Stimulated activated CD8-positive, alpha-beta memory T cell treated with anti-CD3 and anti-CD28 coated beads, Interleukin-12 subunit alpha, Interleukin-12 subunit beta, amount 100 ng/mL, for 4 hours (primary cell): ENCODE measurements around the gene GALK1.
A peak's percentile ranks its signal among the peaks of the same experiment; 100 is the strongest.
"Not testable (repeated sequence)": the region's sequence is repeated elsewhere in the genome, so short reads cannot be mapped to it uniquely, and the experiment has no call there.

Source experiments
- DNase-seq: peaks from one replicate; pipeline ENCODE4 v3.0.0-alpha.2; 2020; ENCODE audit warnings: low read depth

GALK1 gene

DNA sequence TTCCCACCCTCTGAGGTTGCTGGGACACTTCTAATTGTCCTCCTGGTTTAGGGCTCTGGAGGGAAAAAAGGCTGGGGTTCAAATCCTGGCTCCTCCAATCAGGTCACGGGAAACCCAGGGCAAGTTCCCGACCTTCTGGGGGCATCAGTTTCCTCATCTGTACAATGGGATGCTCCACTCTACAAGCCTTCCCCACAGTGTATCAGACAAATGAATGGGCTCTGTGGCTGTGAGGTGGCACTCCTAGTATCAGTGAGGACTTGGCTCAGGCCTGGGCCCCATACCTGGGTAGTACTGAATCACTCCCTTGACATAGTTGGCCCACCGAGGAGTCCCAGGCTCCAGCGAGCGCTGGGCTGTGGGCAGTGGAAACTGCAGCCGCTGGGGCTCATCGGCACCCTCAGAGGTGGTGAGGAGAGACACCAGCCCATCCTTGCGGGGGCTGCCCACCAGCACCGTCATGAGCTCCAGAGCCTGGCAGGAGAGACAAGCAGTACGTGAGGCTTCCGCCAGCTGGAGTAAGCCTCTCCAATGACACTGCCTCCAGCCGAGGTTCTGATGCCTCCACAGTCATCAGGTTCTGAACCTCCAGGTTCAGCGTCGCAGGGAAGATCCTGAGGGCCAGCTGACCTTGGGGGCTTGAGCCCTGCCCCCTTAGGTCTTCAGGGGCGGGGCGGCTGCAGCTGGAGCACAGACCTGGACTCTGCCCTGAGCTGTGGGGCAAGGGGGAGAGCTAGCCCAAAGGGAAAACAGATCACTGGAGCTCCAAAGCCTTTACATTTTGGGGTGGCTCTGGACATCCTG lies 1.2 kb downstream of the GALK1 start:
- DNase-seq: no peak

DNA sequence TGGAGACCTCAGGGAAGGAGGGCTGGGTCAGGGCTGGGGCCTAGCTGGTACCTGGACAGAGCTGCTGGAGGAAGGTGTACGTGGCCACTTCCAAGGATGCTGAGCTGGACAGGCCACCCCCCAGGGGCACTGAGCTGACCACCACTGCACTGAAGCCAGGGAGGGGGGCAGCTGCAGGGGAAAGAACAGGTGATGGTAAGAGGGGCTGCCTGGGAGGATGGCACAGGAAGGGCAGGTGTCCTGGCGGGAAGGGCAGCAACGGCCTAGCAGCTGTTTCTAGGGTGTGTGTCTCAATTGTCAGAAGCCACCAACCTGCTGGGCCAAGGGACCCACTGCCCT lies 1.8 kb downstream of the GALK1 start:
- no peak for DNase-seq

DNA sequence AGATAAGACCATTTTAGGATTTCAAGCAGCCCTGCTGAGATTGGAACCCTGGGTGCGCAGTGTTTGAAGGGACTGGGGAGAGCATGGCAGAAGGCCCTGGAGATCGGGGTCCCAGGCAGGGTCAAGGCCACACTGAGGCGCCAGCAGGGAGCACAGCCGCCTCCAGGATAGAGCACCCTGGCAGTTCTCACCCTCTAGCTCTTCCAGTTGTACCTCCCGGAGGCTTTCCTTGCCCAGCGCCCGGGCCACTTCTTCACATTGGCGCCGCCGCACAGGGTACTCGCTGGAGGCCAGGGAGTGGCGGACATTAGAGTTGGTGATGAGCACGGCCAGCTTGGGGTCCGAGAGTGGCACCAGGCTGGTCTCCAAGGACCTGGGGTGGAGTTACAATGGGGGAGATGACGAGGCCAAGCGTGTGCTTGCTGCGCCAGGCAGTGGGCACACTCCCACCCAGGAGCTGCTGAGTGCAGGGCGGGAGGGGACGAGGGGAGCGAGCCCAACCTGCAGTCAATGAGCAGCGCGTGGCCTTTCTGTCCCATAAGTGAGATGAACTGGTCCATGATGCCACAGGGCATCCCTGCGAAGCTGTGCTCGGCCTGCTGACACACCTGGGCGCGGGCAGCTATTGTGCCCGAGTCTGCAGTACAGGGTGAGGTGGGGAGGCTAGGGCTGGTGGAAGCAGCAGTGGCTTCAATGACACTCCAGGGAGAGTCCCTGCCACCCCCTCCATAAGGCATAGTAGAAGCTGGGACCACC lies 2.3 kb downstream of the GALK1 start:
- no peak for DNase-seq

DNA sequence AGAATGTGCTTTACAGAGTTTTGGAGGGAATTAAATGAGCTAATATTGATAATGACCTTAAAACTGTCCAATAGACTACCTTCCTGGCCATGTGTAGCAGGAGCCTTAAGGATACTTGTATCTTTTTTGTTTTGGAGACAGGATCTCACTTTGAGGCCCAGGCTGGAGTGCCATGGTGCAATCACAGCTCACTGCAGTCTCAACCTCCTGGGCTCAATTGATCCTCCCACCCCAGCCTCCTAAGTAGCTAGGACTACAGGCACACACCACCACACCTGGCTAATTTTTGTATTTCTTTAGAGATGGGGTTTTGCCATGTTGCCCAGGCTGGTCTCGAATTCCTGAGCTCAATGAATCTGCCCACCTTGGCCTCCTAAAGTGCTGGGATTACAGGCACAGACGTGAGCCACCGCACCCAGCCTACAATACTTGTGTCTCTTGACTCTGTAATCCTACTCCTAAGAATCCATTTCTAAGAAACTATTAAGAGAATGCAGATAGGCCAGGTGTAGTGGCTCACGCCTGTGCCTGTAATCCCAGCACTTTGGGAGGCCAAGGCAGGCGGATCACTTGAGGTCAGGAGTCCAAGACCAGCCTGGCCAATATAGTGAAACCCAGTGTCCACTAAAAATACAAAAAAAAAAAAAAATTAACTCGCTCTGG lies 4.9 kb downstream of the GALK1 start:
- not testable (repeated sequence) for DNase-seq

DNA sequence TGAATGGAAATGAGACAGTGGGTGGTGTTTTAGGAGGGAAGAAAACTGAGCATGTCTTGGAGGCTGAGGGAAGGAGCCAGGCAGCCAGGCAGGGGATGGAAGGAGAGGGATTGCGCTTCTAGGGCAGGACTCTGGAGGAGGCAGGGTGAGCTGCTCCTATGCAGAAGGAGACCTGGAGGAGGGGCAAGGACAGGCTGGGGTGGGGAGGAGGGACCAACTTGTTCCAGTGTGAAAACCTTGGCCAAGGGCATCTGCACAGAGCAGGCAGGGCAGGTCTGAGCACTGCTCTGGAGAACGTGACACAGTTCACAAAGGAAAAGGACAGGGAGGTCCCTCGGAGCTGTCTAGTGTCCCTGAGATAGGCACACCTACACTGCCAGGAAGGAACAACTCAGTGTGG lies 5.5 kb downstream of the GALK1 start:
- DNase-seq: no peak

DNA sequence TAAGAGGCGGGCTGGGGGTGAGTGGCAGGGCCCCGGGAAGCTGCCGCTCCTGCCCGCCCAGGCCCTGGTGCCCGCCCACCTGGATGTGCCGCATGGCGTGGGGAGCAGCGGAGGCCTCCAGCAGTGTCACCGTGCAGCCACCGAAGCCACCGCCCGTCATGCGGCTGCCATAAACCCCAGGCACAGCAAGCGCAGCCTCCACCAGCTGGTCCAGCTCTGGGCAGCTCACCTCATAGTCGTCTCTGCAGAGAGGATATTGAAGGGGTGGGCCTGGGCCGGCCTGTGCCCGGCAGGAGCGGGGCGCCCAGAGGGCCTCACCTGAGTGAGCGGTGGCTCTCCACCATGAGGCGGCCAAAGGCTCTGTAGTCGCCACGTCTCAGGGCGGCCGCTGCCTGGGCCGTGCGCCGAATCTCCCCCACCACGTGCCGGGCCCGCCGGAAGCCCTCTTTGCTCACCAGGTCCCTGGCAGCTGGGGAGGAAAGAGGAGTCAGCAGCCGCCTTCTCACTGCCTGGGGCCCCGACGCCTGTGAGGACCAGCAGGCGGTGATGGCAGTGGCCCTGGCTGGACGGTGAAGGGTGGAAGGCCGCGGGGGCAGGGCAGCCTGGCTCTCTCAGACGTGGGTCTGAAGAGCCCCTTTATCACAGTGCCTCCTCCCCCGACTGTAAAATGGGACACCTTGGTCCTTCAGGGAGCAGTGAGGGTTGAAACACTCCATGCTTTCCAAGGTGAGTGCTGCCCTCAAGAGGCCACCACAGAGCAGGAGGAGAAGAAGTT lies 6.7 kb downstream of the GALK1 start:
- DNase-seq: no peak

DNA sequence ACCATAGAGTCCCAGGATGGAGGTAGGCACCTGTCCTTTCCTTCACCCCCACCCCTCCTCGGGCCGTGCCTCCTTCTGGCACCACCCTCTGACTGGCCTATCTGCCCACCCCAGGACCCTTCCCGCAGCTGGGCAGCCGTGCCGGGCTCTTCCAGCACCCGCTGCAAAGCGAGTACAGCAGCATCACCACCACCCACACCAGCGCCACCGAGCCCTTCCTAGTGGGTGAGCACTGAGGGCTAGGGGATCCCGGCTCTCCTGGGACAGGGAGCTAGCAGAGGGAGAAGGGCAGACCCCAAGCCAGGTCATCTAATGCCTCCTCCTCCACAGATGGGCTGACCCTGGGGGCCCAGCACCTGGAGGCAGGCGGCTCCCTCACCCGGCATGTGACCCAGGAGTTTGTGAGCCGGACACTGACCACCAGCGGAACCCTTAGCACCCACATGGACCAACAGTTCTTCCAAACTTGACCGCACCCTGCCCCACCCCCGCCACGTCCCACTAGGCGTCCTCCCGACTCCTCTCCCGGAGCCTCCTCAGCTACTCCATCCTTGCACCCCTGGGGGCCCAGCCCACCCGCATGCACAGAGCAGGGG lies 7.8 kb downstream of the GALK1 start:
- no peak for DNase-seq

DNA sequence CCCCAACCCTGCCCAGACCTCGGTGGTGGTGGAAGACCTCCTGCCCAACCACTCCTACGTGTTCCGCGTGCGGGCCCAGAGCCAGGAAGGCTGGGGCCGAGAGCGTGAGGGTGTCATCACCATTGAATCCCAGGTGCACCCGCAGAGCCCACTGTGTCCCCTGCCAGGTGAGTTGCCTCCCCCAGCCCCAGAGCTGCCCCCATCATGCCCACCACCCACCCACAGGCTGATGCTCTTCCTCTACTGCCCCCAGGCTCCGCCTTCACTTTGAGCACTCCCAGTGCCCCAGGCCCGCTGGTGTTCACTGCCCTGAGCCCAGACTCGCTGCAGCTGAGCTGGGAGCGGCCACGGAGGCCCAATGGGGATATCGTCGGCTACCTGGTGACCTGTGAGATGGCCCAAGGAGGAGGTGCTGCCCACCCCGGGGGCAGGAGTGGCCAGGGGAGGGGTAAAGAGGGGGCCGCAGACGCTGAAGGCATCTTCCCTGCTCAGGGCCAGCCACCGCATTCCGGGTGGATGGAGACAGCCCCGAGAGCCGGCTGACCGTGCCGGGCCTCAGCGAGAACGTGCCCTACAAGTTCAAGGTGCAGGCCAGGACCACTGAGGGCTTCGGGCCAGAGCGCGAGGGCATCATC lies 8.4 kb downstream of the GALK1 start:
- DNase-seq: no peak

DNA sequence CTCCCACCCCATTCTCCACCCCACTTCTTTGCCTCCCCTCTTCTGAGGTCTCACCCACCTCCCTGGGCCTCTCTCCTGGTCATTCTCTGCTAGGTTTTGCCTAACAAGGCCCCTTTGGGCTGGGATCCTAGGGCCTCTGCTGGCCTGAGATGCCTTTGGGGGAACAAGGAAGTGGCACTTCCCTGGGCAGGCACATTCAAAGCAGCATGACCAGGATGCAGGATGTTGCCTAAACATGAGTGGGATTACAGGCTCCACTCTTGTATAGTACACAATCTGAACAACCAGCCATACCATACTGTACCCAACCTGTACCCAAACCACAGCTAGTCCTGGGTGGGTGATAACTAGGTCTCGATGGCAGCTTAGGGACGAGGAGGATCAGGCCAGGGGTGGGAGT lies 9.0 kb downstream of the GALK1 start:
- no peak for DNase-seq

DNA sequence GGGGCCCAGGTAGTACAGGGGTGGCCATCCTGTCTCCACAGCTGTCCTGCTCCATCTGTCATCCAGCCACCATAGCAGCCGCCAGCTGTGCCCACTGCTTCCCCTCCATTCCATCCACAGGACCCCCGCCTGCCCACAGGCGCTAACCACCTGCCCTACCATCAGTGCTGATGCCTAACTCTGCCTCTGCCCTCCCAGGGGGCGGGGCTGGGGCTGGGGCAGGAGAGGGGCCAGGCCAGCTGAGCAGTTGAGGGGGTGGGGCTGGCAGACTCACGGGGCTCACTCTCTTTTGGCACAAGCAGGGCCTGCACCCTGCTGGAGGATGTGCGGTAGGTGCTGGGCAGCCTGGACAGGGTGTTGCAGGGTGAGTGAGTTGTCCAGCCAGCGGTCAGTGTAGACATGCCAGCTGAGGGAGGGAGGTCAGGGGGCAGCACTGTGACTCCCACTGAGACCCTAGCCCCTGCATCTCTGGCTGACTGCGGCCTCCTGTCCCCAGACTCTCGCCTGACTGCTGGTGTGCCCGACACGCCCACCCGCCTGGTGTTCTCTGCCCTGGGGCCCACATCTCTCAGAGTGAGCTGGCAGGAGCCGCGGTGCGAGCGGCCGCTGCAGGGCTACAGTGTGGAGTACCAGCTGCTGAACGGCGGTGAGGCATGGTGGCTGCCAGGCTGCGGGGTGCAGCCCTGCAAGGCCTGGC lies 9.6 kb downstream of the GALK1 start:
- no peak for DNase-seq

DNA sequence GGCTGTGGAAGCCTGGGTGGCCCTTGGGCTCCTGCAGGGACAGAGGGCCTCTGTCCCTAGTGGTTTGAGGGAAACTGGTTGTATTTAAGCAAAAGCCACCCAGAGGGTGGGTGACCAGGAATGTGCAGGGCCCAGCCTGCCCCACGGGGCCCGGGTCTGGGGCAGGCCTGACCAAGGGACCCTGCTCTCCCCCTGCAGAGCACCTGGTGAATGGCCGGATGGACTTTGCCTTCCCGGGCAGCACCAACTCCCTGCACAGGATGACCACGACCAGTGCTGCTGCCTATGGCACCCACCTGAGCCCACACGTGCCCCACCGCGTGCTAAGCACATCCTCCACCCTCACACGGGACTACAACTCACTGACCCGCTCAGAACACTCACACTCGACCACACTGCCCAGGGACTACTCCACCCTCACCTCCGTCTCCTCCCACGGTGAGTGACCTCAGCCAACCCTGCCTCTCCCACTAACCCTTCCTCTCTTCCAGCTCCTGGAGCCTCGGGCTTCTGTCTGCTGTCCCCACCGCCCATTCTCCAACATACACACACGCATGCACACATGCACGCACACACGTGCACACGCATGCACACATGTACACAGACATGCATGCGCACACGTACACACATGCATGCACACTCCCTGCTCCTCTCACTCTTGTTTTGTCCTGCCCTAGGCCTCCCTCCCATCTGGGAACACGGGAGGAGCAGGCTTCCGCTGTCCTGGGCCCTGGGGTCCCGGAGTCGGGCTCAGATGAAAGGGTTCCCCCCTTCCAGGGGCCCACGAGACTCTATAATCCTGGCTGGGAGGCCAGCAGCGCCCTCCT lies 10.4 kb downstream of the GALK1 start:
- DNase-seq: no peak

DNA sequence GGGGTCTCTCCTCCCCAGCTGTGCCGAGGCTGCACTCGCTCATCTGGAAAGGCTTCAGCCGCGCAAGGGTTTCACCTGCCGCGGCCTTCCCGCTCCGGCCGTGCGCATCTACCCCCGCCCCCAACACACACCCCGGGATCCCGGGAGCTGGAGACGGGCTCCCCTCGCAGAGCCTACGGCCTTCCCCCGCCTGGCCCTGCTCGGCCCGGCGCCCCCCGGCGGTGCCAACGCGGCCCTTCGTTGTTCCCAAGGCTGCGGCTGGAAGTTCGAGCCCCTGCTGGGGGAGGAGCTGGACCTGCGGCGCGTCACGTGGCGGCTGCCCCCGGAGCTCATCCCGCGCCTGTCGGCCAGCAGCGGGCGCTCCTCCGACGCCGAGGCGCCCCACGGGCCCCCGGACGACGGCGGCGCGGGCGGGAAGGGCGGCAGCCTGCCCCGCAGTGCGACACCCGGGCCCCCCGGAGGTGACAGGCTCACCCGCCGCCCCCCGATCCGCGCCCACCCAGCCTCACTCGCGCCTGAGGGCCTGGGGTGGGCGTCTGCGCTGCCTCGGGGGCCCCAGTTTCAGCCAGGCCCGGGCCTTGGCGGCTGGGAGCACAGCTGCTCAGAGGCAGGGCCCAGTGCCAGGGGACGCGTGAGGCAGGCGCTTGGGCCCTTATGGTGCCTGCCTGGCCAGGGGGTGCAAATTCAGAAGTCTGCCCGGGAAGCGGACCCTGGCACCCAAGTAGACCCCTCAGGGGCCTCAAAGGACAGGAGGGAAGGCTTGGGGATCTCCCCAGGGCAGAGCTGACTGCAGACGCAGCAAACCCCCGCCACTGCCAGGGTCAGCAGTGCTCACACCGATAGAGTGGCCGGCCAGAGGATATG lies 11.2 kb downstream of the GALK1 start:
- DNase-seq: peak; percentile 68

DNA sequence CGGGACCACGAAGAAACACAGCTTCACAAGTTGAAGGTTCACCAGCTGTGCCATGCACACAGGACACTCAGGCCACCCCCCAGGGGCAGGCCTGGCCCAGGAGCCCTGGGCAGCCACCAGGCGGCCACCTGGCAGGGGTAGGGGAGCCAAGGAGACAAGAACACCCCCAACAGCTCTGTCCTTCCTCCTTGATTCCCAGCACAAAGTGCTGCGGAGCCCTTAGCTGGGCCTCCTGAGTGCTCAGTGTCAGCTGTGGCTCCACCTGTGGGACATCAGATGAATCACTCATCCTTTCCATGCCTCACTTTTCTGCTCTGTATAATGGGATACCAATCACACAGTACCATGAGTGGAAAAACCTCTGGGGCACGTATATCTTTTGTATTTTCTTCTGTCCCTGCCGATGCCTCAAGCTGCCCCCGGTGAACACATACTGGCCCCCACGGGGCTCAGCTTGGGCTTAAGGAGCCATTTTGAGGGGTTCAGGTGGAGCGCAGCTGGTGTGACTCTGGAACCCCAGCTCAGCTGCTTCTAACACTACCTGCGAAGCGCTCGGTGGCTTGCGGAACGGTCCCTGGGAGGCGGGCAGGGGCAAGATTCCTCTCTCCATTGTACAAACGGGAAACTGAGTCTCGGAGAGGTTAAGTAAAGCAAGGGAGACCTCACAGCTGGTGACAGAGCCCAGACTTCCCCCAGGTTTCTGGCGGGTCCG lies 12.0 kb downstream of the GALK1 start:
- DNase-seq: no peak

DNA sequence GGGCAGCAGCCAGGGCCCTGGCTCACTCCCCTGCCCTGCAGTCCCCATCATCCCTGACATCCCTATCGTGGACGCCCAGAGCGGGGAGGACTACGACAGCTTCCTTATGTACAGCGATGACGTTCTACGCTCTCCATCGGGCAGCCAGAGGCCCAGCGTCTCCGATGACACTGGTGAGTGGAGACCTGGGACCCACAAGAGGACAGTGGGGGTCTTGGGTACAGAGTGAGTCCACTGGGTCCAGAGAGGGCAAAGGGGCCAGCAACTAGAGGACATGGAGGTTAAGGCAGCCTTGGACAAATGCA lies 12.6 kb downstream of the GALK1 start:
- no peak for DNase-seq

DNA sequence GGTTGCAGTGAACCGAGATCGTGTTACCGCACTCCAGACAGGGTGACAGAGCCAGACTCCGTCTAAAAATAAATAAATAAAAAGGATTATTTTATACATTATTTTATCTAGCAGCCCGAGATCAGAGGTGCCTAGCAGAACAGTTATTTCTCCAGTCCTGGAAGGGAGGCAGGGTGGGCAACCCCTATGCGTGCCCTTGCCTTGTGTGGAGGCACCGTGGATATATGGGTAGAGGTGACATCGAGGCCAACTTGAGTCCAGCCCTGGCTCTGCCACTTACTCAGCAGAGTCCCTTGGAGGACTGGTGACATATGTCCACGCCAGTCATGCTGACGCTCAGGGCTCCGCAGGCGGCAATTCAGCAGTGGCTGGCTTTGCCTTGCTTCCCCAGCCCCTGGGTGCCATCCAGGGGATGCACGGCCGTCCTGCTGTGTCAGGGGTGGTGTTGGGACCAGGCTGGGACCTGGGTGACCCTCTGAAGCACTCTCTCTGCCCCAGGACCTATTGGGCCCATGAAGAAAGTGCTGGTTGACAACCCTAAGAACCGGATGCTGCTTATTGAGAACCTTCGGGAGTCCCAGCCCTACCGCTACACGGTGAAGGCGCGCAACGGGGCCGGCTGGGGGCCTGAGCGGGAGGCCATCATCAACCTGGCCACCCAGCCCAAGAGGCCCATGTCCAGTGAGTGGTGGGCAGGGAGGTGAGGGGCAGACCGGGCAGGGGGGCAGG lies 13.2 kb downstream of the GALK1 start:
- DNase-seq: no peak

DNA sequence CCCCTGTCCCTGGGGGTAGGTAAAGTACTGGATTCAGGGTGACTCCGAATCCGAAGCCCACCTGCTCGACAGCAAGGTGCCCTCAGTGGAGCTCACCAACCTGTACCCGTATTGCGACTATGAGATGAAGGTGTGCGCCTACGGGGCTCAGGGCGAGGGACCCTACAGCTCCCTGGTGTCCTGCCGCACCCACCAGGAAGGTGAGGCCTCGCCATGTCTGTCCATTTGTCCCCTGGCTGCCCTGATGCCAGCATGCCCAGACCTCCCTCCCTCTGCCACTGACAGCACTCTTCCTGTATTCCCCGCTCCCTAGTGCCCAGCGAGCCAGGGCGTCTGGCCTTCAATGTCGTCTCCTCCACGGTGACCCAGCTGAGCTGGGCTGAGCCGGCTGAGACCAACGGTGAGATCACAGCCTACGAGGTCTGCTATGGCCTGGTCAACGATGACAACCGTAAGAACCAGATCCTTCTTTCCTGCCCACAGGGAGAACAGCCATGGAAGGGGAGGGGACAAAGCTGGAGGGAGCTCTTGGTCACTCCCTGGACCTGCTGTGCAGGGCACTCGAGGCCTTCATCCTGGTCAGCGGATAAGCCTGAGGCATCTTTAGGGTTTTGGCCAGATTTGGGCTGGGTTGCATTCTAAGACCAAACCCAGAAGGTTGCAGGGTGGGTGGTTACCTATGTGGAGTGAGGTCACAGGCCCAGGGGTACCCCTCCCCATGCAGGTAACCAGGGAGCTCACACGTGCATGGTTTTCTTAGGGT lies 14.2 kb downstream of the GALK1 start:
- no peak for DNase-seq
